HTR-8/SVneo (cell line): ENCODE data around the gene ADH1A.
"Not testable (repeated sequence)": the region's sequence is repeated elsewhere in the genome, so short reads cannot be mapped to it uniquely, and the experiment has no call there.

Experiments used
- DNase-seq: peaks from one replicate; pipeline ENCODE4 v3.0.0; 2011; ENCODE audit warnings: low spot score, mixed read lengths; ENCODE audit not compliant: insufficient read length
- FAIRE-seq: peaks from 2 replicates; lab custom pipeline; 2011; peaks lifted over from hg19 to GRCh38; lab: Jason Lieb, UNC

Gene ADH1A

DNA sequence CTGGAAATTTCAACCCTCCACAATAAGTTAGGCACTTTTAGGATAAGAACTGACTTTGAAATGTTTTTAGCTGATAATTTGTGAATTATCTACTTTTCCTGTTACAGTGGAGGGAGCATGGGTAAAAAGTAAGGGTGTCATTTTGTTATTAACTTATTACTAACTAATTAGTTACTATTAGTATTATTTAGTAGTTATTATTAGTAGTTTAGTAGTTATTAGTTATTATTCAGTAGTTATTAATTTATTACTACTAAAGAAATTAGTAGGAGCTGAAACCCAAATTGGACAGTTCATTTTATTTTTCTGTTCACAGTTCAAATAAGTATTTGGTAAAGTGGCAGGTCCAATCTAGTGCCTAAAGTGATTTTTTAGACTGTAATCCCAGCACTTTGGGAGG is 5.4 kb downstream of the ADH1A start:
- no peak for FAIRE-seq

DNA sequence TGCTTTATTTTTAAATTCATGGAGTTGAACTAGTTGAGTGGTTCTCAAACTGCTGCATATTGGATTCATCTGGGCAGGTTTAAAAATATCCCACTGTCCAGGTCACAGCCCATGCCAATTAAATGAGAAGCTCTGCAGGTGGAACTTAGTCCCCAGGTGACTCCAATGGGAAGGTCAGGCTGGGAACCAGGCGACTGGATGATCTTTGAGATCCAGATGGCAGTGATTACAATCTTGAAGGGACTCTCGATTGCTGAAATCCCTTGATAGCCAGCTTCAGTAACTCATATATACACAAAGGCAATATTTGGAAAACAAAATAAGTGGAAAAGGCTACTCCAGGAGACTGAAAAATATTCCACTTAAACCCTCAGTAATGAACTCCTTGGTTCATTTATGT is 8.1 kb downstream of the ADH1A start:
- DNase-seq: no peak
- FAIRE-seq: no peak

More for the DNA sequence above, 5.4 kb downstream of the ADH1A start:
- DNase-seq: no peak

DNA sequence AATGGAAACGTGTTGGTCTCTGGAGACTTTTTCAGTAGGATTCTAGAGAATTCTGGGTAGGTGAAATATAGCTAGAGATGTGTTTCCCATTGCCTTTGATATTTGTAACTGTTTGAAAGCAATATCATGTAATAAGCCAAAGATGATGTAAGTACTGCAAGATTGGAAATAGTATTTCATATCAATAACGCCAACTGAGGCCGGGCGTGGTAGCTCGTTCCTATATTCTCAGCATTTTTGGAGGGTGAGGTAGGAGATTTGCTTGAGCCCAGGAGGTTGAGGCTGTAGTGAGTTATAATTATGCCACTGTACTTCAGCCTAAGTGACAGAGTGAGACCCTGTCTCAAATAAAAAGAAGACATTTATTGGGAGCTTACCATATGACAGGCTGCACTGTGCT is 9.5 kb downstream of the ADH1A start:
- FAIRE-seq: no peak
- DNase-seq: no peak

DNA sequence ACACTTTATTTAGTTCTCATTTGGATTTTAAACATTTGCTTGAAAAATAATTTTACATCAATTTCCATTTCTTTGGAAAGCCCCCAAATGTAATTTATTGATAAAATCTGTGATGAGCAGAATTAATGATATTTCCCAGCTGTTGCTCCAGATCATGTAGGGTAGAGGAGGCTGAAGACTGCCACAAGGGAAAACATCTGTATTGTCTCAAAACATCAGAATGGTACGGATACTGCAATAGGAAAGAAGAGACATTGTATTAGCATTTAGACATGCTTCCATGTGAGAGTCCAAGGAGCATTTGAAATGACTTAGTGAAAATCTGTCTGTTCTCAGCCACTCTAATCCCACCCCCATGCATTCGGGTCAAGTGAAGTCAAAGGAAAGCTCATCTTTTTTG is 14.4 kb downstream of the ADH1A start:
- DNase-seq: no peak
- FAIRE-seq: no peak

DNA sequence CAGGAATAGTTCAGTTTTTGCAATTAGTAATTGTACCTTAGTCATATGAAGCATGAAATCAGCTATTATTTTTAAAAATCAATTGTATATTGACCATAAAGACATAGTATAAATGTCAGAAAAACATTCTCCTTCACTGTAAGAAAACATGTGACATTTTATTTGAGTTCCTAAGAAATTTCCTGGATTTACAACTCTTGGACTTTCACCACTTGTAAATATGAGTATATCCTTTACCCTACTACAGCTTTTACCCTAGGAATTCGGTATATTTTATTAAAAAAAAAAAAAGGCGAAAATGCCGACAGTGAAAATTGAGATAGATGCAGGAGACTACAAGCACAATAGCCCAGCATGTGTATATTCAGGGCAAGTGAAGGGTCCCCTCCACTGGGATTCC is 14.9 kb downstream of the ADH1A start:
- DNase-seq (no peak), FAIRE-seq (no peak)

DNA sequence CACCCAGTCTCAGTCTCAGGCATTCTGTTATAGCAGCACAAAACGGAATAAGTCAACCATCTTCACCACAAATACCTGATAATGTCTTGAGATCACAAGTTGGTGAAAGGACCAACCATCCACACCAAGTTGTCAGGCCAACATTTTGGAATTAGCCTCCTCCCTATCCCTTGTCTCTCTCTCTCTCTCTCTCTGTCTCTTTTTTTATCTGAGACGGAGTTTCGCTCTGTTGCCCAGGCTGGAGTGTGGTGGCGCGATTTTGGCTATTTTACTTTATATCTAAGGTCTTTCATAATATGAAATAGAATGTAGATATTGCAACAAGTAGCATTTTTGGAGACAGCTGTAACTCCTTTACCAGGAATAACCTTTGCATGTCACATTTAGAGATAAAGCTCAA is 15.7 kb downstream of the ADH1A start:
- DNase-seq: no peak
- FAIRE-seq: no peak

DNA sequence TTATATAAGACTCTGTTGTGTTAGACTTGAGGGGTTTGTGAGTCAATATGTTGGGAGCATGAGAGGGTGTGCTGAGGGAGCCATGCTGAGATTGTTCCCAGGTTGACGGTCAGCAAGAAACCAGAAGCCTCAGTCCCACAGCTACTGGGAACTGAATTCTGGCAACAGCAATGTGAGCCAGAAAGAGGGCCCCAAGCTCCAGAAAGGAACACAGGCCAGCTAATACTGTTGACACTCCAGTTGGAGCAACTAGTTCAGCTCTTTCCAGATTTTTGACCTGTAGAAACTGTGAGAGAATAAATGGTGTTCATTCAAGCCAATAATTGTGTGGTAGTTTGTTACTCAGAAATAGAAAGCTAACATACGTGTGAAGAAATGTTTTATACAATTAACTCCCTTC is 17.1 kb downstream of the ADH1A start:
- FAIRE-seq: no peak

DNA sequence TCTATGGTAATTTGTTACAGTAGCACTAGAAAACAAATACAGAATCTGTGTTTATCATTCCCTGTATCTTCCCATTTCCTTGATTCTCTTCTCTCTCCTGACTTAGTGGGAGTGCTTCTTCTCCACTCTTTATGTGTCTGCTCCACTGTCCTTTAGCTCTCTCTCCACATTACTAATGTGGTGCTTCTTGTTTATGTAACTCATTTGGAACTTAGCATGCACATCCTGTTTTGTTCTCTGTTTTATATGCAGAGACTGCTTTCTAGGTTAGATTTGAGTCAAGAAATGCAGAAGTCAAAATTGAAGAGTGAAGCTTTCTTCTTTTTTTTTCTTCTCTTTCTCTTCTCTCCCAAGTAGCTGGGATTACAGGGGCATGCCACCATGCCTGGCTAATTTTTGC is 25.9 kb downstream of the ADH1A start:
- no peak for FAIRE-seq
- DNase-seq: no peak

More for the DNA sequence above, 17.1 kb downstream of the ADH1A start:
- no peak for DNase-seq

DNA sequence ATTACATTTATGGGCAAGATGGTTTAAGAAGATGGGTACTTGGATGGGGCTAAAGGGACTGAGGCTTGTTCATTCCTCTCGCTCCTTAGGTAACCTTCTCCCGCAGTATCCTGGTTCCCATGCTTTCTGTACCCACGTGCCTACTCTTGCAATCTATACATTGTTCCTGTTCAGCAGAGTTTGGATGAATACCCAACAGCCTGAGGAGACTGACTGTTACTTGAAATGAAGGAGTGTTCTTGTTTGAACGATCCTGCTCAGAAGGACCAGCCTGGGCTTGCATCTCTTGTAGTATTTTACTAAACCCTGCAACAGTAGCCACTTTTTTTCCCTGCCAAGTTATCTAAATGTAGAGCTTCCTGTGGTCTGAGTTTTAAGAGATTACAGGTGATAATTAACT is 38.0 kb downstream of the ADH1A start:
- no peak for FAIRE-seq
- DNase-seq: no peak

DNA sequence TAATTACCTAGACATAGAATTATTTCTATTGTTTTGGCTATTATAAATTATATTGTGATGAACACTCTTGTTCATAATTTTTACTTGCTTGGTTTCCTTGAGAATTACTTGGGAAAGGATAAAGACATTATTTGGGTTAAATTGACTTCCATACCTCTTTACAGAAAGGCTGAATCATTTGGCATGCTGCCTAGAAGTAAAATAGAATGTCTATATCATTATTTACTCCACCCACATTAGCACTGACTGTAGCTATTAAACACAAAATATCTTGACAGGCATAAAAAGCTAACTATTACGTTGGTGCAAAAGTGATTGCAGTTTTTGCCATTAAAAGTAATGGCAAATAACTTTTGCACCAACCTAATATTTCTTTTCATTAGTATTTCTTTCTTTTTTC is 42.1 kb downstream of the ADH1A start:
- FAIRE-seq (no peak), DNase-seq (no peak)

DNA sequence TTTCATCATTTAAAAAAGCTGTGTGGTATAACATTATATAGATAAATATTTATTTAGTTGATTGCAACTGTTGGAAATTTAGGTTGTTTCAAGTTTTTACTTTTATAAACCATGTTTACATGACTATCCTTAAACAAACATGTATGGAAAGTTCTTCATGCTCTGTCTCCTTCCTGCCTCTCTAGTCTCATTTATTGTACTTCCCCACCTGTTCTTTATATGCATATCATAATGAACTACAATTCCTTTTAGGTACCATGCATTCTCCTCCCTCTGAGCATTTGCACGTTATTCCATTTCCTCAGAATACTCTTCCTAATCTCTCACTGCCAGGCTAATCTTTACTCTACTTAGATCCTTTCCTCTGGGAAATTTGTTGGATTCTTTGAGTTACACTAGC is 54.8 kb downstream of the ADH1A start:
- FAIRE-seq (no peak), DNase-seq (no peak)

DNA sequence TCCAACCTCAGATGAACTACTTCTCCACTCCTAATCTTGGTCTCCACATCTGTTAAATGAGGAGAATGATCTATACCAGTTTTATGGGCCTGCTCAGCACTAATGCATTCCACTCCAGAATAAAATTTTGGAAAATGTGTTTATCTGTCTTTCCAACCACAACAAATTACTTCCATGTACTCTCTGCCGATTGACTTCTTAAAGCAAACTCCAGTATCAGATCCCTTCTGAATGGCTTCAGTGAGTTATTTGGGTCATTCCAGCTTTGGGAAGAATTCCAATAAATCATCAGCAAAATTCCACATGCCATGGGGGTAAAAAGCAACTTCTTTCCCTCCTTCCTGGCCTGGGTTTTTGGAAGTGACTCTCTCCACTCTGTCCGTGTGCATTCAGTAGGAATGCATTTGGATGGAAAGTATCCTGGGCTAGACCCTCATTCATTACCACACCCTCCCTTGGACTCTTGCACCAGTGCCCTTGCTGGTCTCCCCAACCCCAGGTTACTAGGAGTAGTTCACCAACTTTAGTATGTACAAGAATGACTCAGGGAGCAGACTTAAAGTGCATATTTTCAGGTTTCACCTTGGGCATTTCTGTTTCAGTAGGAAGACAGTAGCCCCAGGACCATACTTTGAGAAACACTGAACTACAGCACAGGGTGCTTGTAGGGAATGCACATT is 56.3 kb downstream of the ADH1A start:
- FAIRE-seq (no peak), DNase-seq (no peak)

DNA sequence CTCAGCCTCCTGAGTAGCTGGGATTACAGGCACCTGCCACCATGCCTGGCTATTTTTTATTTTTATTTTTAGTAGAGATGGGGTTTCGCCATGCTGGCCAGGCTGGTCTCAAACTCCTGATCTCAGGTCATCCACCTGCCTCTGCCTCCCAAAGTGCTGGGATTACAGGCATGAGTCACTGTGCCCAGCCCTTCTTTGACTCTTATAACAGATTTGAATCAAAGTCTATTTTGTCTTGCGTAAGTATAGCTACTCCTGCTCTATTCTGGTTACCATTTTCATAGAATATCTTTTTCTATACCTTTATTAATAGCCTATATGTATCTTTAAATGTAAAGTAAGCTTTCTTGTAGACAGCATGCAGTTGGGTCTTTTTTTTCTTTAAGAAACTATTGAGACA is 57.4 kb downstream of the ADH1A start:
- not testable (repeated sequence) for FAIRE-seq

DNA sequence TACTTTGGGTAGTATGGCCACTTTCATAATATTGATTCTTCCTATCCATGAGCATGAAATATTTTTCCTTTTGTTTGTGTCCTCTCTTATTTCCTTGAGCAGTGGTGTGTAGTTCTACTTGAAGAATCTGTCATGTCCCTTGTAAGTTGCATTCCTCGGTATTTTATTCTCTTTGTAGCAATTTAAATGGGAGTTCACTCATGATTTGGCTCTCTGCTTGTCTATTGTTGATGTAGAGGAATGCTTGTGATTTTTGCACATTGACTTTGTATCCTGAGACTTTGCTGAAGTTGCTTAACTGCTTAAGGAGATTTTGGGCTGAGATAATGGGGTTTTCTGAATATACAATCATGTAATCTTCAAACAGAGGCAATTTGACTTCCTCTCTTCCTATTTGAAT is 62.1 kb downstream of the ADH1A start:
- DNase-seq, FAIRE-seq: not testable (repeated sequence)

More for the DNA sequence above, 57.4 kb downstream of the ADH1A start:
- DNase-seq: not testable (repeated sequence)

DNA sequence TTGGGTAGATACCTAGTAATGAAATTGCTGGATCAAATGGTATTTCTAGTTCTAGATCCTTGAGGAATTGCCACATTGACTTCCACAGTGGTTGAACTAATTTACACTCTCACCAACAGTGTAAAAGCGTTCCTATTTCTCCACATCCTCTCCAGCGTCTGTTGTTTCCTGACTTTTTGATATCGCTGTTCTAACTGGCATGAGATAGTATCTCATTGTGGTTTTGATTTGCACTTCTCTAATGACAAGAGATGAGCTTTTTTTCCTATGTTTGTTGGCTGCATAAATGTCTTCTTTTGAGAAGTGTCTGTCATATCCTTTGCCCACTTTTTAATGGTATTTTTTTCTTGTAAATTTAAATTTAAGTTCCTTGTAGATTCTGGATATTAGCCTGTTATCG is 63.1 kb downstream of the ADH1A start:
- FAIRE-seq, DNase-seq: not testable (repeated sequence)
